ENCODE measurements around the gene ZNF423. TPM values are rescaled to one million over a fixed set of nuclear protein-coding genes. Genes with fewer than 3 reads are reported as not detected.

The ZNF423 gene
- total and polyA plus RNA-seq, 2 experiments from 2014 or later = 14.9 to 41.8 TPM

- TF ChIP-seq ZNF462 (CRISPR knock-in tag; IDR thresholded peaks at IDR 0.05) (no peak), STAT1 (IDR thresholded peaks at IDR 0.05; ENCODE audit: unreplicated experiment) (no peak), ETS1 (IDR thresholded peaks at IDR 0.05) (no peak)
Measured at GRCh38 chr16:49630783-49631182, 225.1 kb downstream of the ZNF423 start (continued).

GRCh38 chr16:49629851-49630250 lies 226.1 kb downstream of the ZNF423 start:
- Histone ChIP-seq H3K27ac (ENCODE audit: low read depth) (no peak overlapping the region), H3K4me1 (ENCODE audit: insufficient read depth) (no peaks in the 10 kb centered on the region), H3K79me2 (replicated peaks; ENCODE audit: insufficient read depth) (no peaks in the 10 kb centered on the region), H3F3A (replicated peaks; ENCODE audit: low read depth) (no peaks in the 10 kb centered on the region), H3K4me3 (no peak overlapping the region), H4K20me1 (replicated peaks; ENCODE audit: insufficient read depth) (no peaks in the 10 kb centered on the region; the same call in 1 of the 2 replicates), H3K36me3 (ENCODE audit: insufficient read depth) (no peaks in the 10 kb centered on the region), H2AFZ (no peak overlapping the region), H3K9me2 (ENCODE audit: insufficient read depth) (0 out of 2 replicates have a peak, but pooled peaks cover 8% of the 10 kb centered on the region), H3K27me3 (ENCODE audit: insufficient read depth) (no peaks in the 10 kb centered on the region), H3K4me2 (no peak overlapping the region)
- Mint-ChIP-seq H3K36me3 (ENCODE audit: low read depth) (peaks cover 1% of the 10 kb centered on the region), H3K27ac (no peak overlapping the region), H3K9me3 (no peaks in the 10 kb centered on the region), H3K4me1 (peaks cover 8% of the 10 kb centered on the region; the same call in 2 of the 3 replicates), H3K4me3 (no peak overlapping the region), H3K27me3 (ENCODE audit: insufficient read depth, low read depth, poor library complexity) (peaks cover 2% of the 10 kb centered on the region)
- ATAC-seq (no peak), DNase-seq (ENCODE audit: low spot score) (no peak)
- no peak for TF ChIP-seq CTCF (conservative IDR thresholded peaks at IDR 0.05; ENCODE audit: low read depth in 2 of 2)
- TF ChIP-seq, protein P1, sequence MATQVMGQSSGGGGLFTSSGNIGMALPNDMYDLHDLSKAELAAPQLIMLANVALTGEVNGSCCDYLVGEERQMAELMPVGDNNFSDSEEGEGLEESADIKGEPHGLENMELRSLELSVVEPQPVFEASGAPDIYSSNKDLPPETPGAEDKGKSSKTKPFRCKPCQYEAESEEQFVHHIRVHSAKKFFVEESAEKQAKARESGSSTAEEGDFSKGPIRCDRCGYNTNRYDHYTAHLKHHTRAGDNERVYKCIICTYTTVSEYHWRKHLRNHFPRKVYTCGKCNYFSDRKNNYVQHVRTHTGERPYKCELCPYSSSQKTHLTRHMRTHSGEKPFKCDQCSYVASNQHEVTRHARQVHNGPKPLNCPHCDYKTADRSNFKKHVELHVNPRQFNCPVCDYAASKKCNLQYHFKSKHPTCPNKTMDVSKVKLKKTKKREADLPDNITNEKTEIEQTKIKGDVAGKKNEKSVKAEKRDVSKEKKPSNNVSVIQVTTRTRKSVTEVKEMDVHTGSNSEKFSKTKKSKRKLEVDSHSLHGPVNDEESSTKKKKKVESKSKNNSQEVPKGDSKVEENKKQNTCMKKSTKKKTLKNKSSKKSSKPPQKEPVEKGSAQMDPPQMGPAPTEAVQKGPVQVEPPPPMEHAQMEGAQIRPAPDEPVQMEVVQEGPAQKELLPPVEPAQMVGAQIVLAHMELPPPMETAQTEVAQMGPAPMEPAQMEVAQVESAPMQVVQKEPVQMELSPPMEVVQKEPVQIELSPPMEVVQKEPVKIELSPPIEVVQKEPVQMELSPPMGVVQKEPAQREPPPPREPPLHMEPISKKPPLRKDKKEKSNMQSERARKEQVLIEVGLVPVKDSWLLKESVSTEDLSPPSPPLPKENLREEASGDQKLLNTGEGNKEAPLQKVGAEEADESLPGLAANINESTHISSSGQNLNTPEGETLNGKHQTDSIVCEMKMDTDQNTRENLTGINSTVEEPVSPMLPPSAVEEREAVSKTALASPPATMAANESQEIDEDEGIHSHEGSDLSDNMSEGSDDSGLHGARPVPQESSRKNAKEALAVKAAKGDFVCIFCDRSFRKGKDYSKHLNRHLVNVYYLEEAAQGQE (IDR thresholded peaks at IDR 0.05; ENCODE audit: unreplicated experiment) = no peak
- TF ChIP-seq ETS1 (IDR thresholded peaks at IDR 0.05) = no peak
- TF ChIP-seq ZNF331 (CRISPR knock-in tag; IDR thresholded peaks at IDR 0.05; ENCODE audit: low read depth) = no peak
- no peak for TF ChIP-seq CREB1 (CRISPR knock-in tag; IDR thresholded peaks at IDR 0.05; ENCODE audit: low read depth)
- no peak for TF ChIP-seq POLR2AphosphoS5 (IDR thresholded peaks at IDR 0.05; ENCODE audit: low read depth)
- TF ChIP-seq NANOG (IDR thresholded peaks at IDR 0.05; ENCODE audit: borderline replicate concordance) = no peak
- no peak for TF ChIP-seq STAT1 (IDR thresholded peaks at IDR 0.05; ENCODE audit: unreplicated experiment)
